Coronary artery (tissue), 2 donors: Measurements from ENCODE around the gene CROCC2.

Experiments used
- DNase-seq: peaks from one replicate; pipeline ENCODE4 v3.0.0-alpha.2; 2017; ENCODE audit warnings: low spot score
- H3K27ac ChIP-seq, 2 donors: fragments of 200-600 bp; sonication (generic); one replicate each; pipeline ENCODE4 v1.5.1; 2016 to 2019
- H3K4me3 ChIP-seq: fragments of 200-600 bp; sonication (generic); 2 replicates; pipeline ENCODE4 v1.5.1; 2016; ENCODE audit warnings: mild to moderate bottlenecking, moderate library complexity
- TF ChIP-seq, protein P1 (sequence below): fragments of 200-600 bp; sonication (generic); IDR thresholded peaks from one replicate; pipeline ENCODE4 v1.5.1; 2019; ENCODE audit warnings: antibody characterized with exemption

CROCC2 gene

GRCh38 chr2:240893363-240893844 is 12.7 kb upstream of the CROCC2 start:
- H3K4me3 ChIP-seq: no peak overlapping the region
- TF ChIP-seq, protein P1, sequence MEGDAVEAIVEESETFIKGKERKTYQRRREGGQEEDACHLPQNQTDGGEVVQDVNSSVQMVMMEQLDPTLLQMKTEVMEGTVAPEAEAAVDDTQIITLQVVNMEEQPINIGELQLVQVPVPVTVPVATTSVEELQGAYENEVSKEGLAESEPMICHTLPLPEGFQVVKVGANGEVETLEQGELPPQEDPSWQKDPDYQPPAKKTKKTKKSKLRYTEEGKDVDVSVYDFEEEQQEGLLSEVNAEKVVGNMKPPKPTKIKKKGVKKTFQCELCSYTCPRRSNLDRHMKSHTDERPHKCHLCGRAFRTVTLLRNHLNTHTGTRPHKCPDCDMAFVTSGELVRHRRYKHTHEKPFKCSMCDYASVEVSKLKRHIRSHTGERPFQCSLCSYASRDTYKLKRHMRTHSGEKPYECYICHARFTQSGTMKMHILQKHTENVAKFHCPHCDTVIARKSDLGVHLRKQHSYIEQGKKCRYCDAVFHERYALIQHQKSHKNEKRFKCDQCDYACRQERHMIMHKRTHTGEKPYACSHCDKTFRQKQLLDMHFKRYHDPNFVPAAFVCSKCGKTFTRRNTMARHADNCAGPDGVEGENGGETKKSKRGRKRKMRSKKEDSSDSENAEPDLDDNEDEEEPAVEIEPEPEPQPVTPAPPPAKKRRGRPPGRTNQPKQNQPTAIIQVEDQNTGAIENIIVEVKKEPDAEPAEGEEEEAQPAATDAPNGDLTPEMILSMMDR: no peak
- no peak overlapping the region for H3K27ac ChIP-seq
- no peak for DNase-seq

GRCh38 chr2:240894006-240894405 is 12.1 kb upstream of the CROCC2 start:
- TF ChIP-seq, protein P1: no peak
- H3K4me3 ChIP-seq: no peak overlapping the region

GRCh38 chr2:240894836-240895558 is 11.1 kb upstream of the CROCC2 start:
- DNase-seq: no peak
- no peak overlapping the region for H3K27ac ChIP-seq
- TF ChIP-seq, protein P1: no peak
- no peak overlapping the region for H3K4me3 ChIP-seq

More at GRCh38 chr2:240894006-240894405, 12.1 kb upstream of the CROCC2 start:
- H3K27ac ChIP-seq: no peak overlapping the region
- DNase-seq: no peak

GRCh38 chr2:240895656-240896388 is 10.3 kb upstream of the CROCC2 start, which contains the start of gene MAB21L4:
Gene MAB21L4 (minus strand): TSS chr2:240896156. CDS start chr2:240895997, 159 bp downstream.
- no peak for DNase-seq
- H3K27ac ChIP-seq: no peak within 1 kb of the TSS
- no peak within 1 kb of the TSS for H3K4me3 ChIP-seq
- TF ChIP-seq, protein P1: no peak

DNA sequence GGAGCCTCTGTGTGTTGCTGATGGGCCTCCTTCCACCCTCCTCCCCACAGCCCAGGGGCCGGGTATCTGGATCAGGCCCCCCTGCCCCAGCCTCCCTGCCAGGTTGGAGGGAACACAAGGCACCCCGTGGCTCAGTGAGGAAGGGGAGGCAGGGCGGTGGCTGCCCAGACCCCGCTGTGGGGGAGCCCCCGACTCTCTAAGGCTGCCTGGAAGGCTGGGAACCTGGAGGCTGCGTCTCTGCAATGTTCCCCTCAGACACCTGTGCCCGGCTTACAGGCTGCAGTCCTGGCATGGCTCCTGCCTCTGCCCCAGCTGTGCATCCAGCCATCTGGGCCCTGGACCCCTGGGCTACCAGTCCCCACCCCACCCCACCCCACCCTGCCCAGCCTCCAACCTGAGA is 9.7 kb upstream of the CROCC2 start:
- Histone ChIP-seq H3K4me3 (no peak overlapping the region), H3K27ac (no peak overlapping the region)
- TF ChIP-seq, protein P1: no peak
- no peak for DNase-seq

DNA sequence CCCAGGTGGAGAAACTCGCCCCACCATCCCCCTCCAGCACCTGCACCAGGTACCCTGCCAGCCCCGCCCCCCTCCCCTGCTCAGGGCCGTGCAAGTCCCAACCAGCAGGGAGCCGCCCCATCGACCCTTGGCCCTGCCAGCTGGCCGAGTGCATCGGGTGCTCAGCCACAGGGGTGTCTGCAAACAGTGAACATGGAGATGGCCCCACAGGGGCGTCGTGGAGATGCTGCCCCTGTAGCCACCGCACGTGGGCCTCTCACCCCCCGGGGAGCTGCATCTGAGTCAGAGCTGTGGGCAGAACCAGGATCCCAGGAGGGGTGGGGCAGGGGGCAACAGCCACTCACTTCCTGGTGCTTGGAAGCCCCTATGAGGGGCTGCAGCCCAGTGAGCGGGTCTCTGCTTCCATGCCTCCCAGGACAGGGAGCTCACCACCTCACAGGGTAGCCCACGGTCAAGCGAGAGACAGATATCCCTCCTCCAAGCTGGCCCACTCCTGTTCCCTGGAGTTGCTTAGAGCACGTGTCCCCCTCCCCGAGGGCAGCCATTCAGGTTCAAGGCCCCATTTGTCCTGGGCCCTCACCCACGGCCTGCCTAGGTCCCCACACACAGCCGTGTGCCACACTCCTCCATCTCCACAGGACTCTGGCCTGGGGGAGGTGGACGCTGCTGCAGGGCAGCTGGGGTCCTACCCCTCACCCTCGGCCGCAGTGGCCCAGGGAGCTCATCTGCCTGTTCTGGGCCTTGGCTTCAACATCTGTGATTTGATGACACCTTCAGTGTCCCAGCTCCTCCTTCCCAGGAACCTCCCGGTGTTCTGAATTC is 9.1 kb upstream of the CROCC2 start:
- H3K27ac ChIP-seq: no peak overlapping the region
- TF ChIP-seq, protein P1: no peak

More for the DNA sequence above, 9.1 kb upstream of the CROCC2 start:
- H3K4me3 ChIP-seq: no peak overlapping the region
- DNase-seq: no peak
